Liver (tissue), 9 donors: ENCODE results near the gene HBG1. TPM values are rescaled to one million over a fixed set of nuclear protein-coding genes. Genes with fewer than 3 reads are reported as not detected.

Experiments
- DNase-seq: peaks from one replicate; pipeline ENCODE4 v3.0.0-alpha.2; 2017; ENCODE audit warnings: low spot score
- H3K27ac ChIP-seq, 2 donors: one replicate each; pipeline ENCODE4 v1.7.0; 2013; ENCODE audit warnings: inconsistent platforms in 2 of 2, low read length in 2 of 2, control low read depth in 1 of 2, low read depth in 1 of 2, mild to moderate bottlenecking in 1 of 2
- H3K27me3 ChIP-seq, 4 donors: one replicate each; pipeline versions ENCODE4 v1.6.1 to v1.7.0; 2013; ENCODE audit warnings: low read length in 3 of 4, inconsistent platforms in 1 of 4, mild to moderate bottlenecking in 1 of 4, moderate library complexity in 1 of 4; ENCODE audit not compliant: control insufficient read depth in 4 of 4, insufficient read depth in 4 of 4
- H3K36me3 ChIP-seq, 4 donors: one replicate each; pipeline versions ENCODE4 v1.6.1 to v1.7.0; 2013; ENCODE audit warnings: low read length in 3 of 4, mild to moderate bottlenecking in 3 of 4, low read depth in 1 of 4, moderate library complexity in 1 of 4; ENCODE audit not compliant: control insufficient read depth in 4 of 4, insufficient read depth in 3 of 4
- H3K4me1 ChIP-seq, 4 donors: one replicate each; pipeline versions ENCODE4 v1.6.1 to v1.7.0; 2013; ENCODE audit warnings: low read length in 3 of 4, mild to moderate bottlenecking in 3 of 4, moderate library complexity in 1 of 4; ENCODE audit not compliant: control insufficient read depth in 4 of 4, insufficient read depth in 4 of 4
- H3K4me3 ChIP-seq, 3 donors: one replicate each; pipeline versions ENCODE4 v1.6.1 to v1.7.0; 2013; ENCODE audit warnings: low read length in 3 of 3, control low read depth in 1 of 3, low read depth in 1 of 3, mild to moderate bottlenecking in 1 of 3
- H3K9ac ChIP-seq, 2 donors: one replicate each; pipeline ENCODE4 v1.7.0; 2013; ENCODE audit warnings: low read length in 2 of 2, mild to moderate bottlenecking in 2 of 2, moderate library complexity in 2 of 2, control low read depth in 1 of 2, low read depth in 1 of 2
- H3K9me3 ChIP-seq, 4 donors: one replicate each; pipeline versions ENCODE4 v1.6.1 to v1.7.0; 2013; ENCODE audit warnings: low read length in 3 of 4; ENCODE audit not compliant: control insufficient read depth in 4 of 4
- FOXA1 ChIP-seq: IDR thresholded peaks from 2 replicates; pipeline ENCODE4 v1.6.1; 2016; ENCODE audit warnings: antibody characterized with exemption
- FOXA2 ChIP-seq: IDR thresholded peaks from 2 replicates; pipeline ENCODE4 v1.6.1; 2016; ENCODE audit warnings: antibody characterized with exemption
- GABPA ChIP-seq, 2 donors: IDR thresholded peaks in 1 of 2; conservative IDR thresholded peaks in 1 of 2; 2 replicates each; pipeline ENCODE4 v1.6.1; 2016; ENCODE audit warnings: antibody characterized with exemption in 2 of 2, mild to moderate bottlenecking in 1 of 2, moderate library complexity in 1 of 2
- HNF4A ChIP-seq, 2 donors: conservative IDR thresholded peaks; 2 replicates each; pipeline ENCODE4 v1.6.1; 2016; ENCODE audit warnings: antibody characterized with exemption in 2 of 2, mild to moderate bottlenecking in 2 of 2
- HNF4G ChIP-seq: IDR thresholded peaks from 2 replicates; pipeline ENCODE4 v1.6.1; 2016; ENCODE audit warnings: antibody characterized with exemption
- JUND ChIP-seq, 2 donors: IDR thresholded peaks; 2 replicates each; pipeline ENCODE4 v1.6.1; 2016; ENCODE audit warnings: antibody characterized with exemption in 2 of 2
- RAD21 ChIP-seq, 2 donors: IDR thresholded peaks; 2 replicates each; pipeline ENCODE4 v1.6.1; 2016; ENCODE audit warnings: antibody characterized with exemption in 2 of 2, mild to moderate bottlenecking in 2 of 2
- RXRA ChIP-seq, 2 donors: IDR thresholded peaks; 2 replicates each; pipeline ENCODE4 v1.6.1; 2017 to 2018; ENCODE audit warnings: antibody characterized with exemption in 2 of 2, mild to moderate bottlenecking in 1 of 2
- SP1 ChIP-seq: IDR thresholded peaks from 2 replicates; pipeline ENCODE4 v1.6.1; 2018; ENCODE audit warnings: antibody characterized with exemption, mild to moderate bottlenecking
- YY1 ChIP-seq: IDR thresholded peaks from 2 replicates; pipeline ENCODE4 v1.6.1; 2016; ENCODE audit warnings: antibody characterized with exemption, mild to moderate bottlenecking
- WGBS: extraction: QIAGEN DNeasy Blood & Tissue Kit; methylation state at CpG from one replicate; pipeline ENCODE4 v1.1.7; 2013; 5-methylcytosine and 5-hydroxymethylcytosine counted together
- polyA plus RNA-seq, 2 donors: library from polyadenylated mRNA; stranded (reverse) in 1 of 2; unstranded in 1 of 2; fragments of 200-250 nt in 1 of 2; fragments of >200 nt in 1 of 2; fragmentation: Nextera tagmentation in 1 of 2; extraction: Ambion mirVana in 1 of 2; gene quantifications; one replicate each; pipeline versions ENCODE4 v1.2.1 to v1.2.3, GENCODE V29; 2013 to 2015
- total RNA-seq, 2 donors: library from RNA; depleted of rRNA; stranded (reverse); fragments of >200 nt; gene quantifications; one replicate each; pipeline ENCODE4 v1.2.3, GENCODE V29; 2014
- TF ChIP-seq, protein P1 (sequence below): IDR thresholded peaks from 2 replicates; pipeline ENCODE4 v1.6.1; 2016; ENCODE audit warnings: antibody characterized with exemption
- TF ChIP-seq, protein P2 (sequence below): IDR thresholded peaks from 2 replicates; pipeline ENCODE4 v1.6.1; 2016; ENCODE audit warnings: antibody characterized with exemption
- TF ChIP-seq, protein P3 (sequence below): fragments of 150-350 bp; IDR thresholded peaks from 2 replicates; pipeline ENCODE4 v1.5.1; 2017; ENCODE audit warnings: improper control_type of control experiment, low read depth, low read length; ENCODE audit not compliant: missing input control
- TF ChIP-seq, protein P4 (sequence below): IDR thresholded peaks from 2 replicates; pipeline ENCODE4 v1.6.1; 2016; ENCODE audit warnings: antibody characterized with exemption
- donor health status: healthy.
- donor health status: healthy.
- donor health status: healthy.
- donor health status: healthy.
- donor health status: healthy.

HBG1 gene
- total and polyA plus RNA-seq, 4 donors = 75.1 TPM; not detected in 3

DNA sequence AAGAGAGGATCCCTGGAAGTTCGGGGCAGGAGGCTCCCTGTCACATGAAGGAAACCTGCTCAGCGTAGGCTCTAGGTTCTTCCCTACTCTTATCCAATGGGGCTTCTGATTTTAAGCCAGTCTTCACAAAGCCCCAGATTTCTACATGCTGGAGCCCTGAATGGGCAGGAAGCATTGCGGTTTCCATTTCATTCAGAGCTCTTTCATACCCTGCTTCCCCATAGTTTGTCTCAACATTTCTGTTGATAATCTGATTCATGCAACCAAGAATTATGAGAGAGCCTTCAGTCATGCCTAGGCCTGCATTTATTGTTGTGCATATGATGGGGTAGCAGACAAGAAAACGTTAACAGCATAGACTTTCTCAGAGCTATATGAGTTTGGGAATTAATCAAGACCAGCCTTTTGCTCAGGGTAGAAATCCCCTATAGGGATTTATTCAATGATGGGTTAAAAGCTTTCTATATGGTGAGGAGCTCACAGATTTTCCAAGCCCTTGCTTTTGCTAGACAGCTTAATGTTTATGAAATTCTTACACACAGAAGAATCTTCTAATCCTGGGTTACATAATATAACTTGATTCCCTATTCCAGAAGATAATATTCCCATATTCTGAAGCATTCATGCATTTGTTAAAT is 36.2 kb upstream of the HBG1 start:
- Histone ChIP-seq H3K4me1 (no peaks in the 10 kb centered on the region), H3K36me3 (no peaks in the 10 kb centered on the region), H3K27me3 (no peaks in the 10 kb centered on the region), H3K9ac (no peak overlapping the region), H3K9me3 (no peaks in the 10 kb centered on the region), H3K4me3 (no peak overlapping the region), H3K27ac (no peak overlapping the region)
- DNase-seq = no peak
- TF ChIP-seq FOXA1 (no peak), YY1 (no peak), HNF4G (no peak), RXRA (IDR thresholded peaks at IDR 0.05) (no peak), HNF4A (conservative IDR thresholded peaks at IDR 0.05) (no peak), RAD21 (IDR thresholded peaks at IDR 0.05) (no peak)
- TF ChIP-seq, protein P1, sequence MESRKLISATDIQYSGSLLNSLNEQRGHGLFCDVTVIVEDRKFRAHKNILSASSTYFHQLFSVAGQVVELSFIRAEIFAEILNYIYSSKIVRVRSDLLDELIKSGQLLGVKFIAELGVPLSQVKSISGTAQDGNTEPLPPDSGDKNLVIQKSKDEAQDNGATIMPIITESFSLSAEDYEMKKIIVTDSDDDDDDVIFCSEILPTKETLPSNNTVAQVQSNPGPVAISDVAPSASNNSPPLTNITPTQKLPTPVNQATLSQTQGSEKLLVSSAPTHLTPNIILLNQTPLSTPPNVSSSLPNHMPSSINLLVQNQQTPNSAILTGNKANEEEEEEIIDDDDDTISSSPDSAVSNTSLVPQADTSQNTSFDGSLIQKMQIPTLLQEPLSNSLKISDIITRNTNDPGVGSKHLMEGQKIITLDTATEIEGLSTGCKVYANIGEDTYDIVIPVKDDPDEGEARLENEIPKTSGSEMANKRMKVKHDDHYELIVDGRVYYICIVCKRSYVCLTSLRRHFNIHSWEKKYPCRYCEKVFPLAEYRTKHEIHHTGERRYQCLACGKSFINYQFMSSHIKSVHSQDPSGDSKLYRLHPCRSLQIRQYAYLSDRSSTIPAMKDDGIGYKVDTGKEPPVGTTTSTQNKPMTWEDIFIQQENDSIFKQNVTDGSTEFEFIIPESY = no peak
- TF ChIP-seq, protein P2, sequence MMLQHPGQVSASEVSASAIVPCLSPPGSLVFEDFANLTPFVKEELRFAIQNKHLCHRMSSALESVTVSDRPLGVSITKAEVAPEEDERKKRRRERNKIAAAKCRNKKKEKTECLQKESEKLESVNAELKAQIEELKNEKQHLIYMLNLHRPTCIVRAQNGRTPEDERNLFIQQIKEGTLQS = no peak
- 83% methylated on average over 4 of the region's 4 CpGs for WGBS

DNA sequence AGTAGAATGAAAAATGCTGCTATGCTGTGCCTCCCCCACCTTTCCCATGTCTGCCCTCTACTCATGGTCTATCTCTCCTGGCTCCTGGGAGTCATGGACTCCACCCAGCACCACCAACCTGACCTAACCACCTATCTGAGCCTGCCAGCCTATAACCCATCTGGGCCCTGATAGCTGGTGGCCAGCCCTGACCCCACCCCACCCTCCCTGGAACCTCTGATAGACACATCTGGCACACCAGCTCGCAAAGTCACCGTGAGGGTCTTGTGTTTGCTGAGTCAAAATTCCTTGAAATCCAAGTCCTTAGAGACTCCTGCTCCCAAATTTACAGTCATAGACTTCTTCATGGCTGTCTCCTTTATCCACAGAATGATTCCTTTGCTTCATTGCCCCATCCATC is 35.0 kb upstream of the HBG1 start:
- Histone ChIP-seq H3K9me3 (no peaks in the 10 kb centered on the region), H3K4me1 (no peaks in the 10 kb centered on the region), H3K27me3 (no peaks in the 10 kb centered on the region), H3K27ac (no peak overlapping the region), H3K36me3 (no peaks in the 10 kb centered on the region), H3K9ac (no peak overlapping the region), H3K4me3 (no peak overlapping the region)
- WGBS = 88% methylated on average over 2 of the region's 2 CpGs
- TF ChIP-seq, protein P3, sequence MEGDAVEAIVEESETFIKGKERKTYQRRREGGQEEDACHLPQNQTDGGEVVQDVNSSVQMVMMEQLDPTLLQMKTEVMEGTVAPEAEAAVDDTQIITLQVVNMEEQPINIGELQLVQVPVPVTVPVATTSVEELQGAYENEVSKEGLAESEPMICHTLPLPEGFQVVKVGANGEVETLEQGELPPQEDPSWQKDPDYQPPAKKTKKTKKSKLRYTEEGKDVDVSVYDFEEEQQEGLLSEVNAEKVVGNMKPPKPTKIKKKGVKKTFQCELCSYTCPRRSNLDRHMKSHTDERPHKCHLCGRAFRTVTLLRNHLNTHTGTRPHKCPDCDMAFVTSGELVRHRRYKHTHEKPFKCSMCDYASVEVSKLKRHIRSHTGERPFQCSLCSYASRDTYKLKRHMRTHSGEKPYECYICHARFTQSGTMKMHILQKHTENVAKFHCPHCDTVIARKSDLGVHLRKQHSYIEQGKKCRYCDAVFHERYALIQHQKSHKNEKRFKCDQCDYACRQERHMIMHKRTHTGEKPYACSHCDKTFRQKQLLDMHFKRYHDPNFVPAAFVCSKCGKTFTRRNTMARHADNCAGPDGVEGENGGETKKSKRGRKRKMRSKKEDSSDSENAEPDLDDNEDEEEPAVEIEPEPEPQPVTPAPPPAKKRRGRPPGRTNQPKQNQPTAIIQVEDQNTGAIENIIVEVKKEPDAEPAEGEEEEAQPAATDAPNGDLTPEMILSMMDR = no peak
- TF ChIP-seq, protein P2 = no peak
- TF ChIP-seq RXRA (IDR thresholded peaks at IDR 0.05) (no peak), SP1 (no peak), HNF4G (no peak), FOXA1 (no peak), JUND (IDR thresholded peaks at IDR 0.05) (no peak), GABPA (IDR thresholded peaks at IDR 0.05 in 1 of 2, conservative IDR thresholded peaks at IDR 0.05 in 1 of 2) (no peak), FOXA2 (no peak), YY1 (no peak)
- TF ChIP-seq, protein P1 = no peak
- TF ChIP-seq, protein P4, sequence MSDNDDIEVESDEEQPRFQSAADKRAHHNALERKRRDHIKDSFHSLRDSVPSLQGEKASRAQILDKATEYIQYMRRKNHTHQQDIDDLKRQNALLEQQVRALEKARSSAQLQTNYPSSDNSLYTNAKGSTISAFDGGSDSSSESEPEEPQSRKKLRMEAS = no peak
- DNase-seq = peak; percentile 82
